Mesenchymal stem cell (in vitro differentiated cells and primary cell): ENCODE results near the gene SMARCC2.

Experiments used
- DNase-seq: peaks from one replicate; pipeline ENCODE4 v3.0.0-alpha.2; 2013
- H2AFZ ChIP-seq: one replicate; pipeline ENCODE4 v1.6.1; 2013; ENCODE audit warnings: low read depth, mild to moderate bottlenecking, control low read depth, inconsistent platforms, low read length, moderate library complexity
- H2AK5ac ChIP-seq: 2 replicates; pipeline ENCODE4 v1.6.1; 2013; ENCODE audit warnings: low read length, moderate library complexity, mild to moderate bottlenecking, inconsistent platforms; ENCODE audit not compliant: severe bottlenecking
- H2BK120ac ChIP-seq: one replicate; pipeline ENCODE4 v1.6.1; 2013; ENCODE audit warnings: low read depth, mild to moderate bottlenecking, inconsistent platforms, low read length, moderate library complexity
- H2BK12ac ChIP-seq, 2 experiments: one replicate each; pipeline ENCODE4 v1.6.1; 2013; ENCODE audit warnings: inconsistent platforms in 2 of 2, low read length in 2 of 2, mild to moderate bottlenecking in 2 of 2, moderate library complexity in 2 of 2, control low read depth in 1 of 2
- H2BK15ac ChIP-seq: one replicate; pipeline ENCODE4 v1.6.1; 2013; ENCODE audit warnings: mild to moderate bottlenecking, low read depth, inconsistent platforms; ENCODE audit not compliant: poor library complexity, severe bottlenecking
- H2BK5ac ChIP-seq: 2 replicates; pipeline ENCODE4 v1.6.1; 2013; ENCODE audit warnings: low read depth, mild to moderate bottlenecking, low read length, control low read depth, inconsistent platforms; ENCODE audit not compliant: poor library complexity, severe bottlenecking
- H3K14ac ChIP-seq, 2 experiments: one replicate each; pipeline ENCODE4 v1.6.1; 2013; ENCODE audit warnings: inconsistent platforms in 2 of 2, low read length in 2 of 2, control low read depth in 1 of 2, mild to moderate bottlenecking in 1 of 2, moderate library complexity in 1 of 2
- H3K18ac ChIP-seq, 2 experiments: one replicate each; pipeline ENCODE4 v1.6.1; 2013; ENCODE audit warnings: inconsistent platforms in 2 of 2, low read length in 2 of 2, control low read depth in 1 of 2, low read depth in 1 of 2, mild to moderate bottlenecking in 1 of 2
- H3K23ac ChIP-seq, 2 experiments: one replicate each; pipeline ENCODE4 v1.6.1; 2013; ENCODE audit warnings: inconsistent platforms in 2 of 2, low read length in 2 of 2, mild to moderate bottlenecking in 2 of 2, moderate library complexity in 2 of 2, control low read depth in 1 of 2
- H3K27ac ChIP-seq: 2 replicates; pipeline ENCODE4 v1.5.1; 2013; ENCODE audit warnings: mild to moderate bottlenecking, moderate library complexity, low read length, control low read depth, inconsistent platforms; ENCODE audit not compliant: poor library complexity, severe bottlenecking
- H3K27me3 ChIP-seq, 2 experiments: 2 replicates each; pipeline versions ENCODE4 v1.6.1 to v1.7.0; 2013; ENCODE audit warnings: low read length in 2 of 2, mild to moderate bottlenecking in 2 of 2, moderate library complexity in 2 of 2, control low read depth in 1 of 2, inconsistent platforms in 1 of 2; ENCODE audit not compliant: control insufficient read depth in 1 of 2, insufficient read depth in 1 of 2
- H3K36me3 ChIP-seq, 2 experiments: 2 replicates each; pipeline versions ENCODE4 v1.6.1 to v1.7.0; 2013; ENCODE audit warnings: low read length in 2 of 2, control low read depth in 1 of 2, inconsistent platforms in 1 of 2, low read depth in 1 of 2, mild to moderate bottlenecking in 1 of 2; ENCODE audit not compliant: insufficient read depth in 2 of 2, control insufficient read depth in 1 of 2
- H3K4ac ChIP-seq, 2 experiments: one replicate each; pipeline ENCODE4 v1.6.1; 2013; ENCODE audit warnings: inconsistent platforms in 2 of 2, low read length in 2 of 2, mild to moderate bottlenecking in 2 of 2, moderate library complexity in 2 of 2, control low read depth in 1 of 2, low read depth in 1 of 2
- H3K4me1 ChIP-seq: 2 replicates; pipeline ENCODE4 v1.6.1; 2013; ENCODE audit warnings: low read depth, low read length, control low read depth; ENCODE audit not compliant: control insufficient read depth, insufficient read depth
- H3K4me2 ChIP-seq: 2 replicates; pipeline ENCODE4 v1.6.1; 2013; ENCODE audit warnings: low read length, mild to moderate bottlenecking, inconsistent platforms; ENCODE audit not compliant: poor library complexity, severe bottlenecking
- H3K4me3 ChIP-seq, 2 experiments: 2 replicates each; pipeline versions ENCODE4 v1.5.1 to v1.7.0; 2013; ENCODE audit warnings: low read length in 2 of 2, mild to moderate bottlenecking in 2 of 2, control low read depth in 1 of 2, low read depth in 1 of 2; ENCODE audit not compliant: insufficient read depth in 1 of 2
- H3K79me1 ChIP-seq: replicated peaks from 2 replicates; pipeline ENCODE4 v1.6.1; 2013; ENCODE audit warnings: mild to moderate bottlenecking, control low read depth, low read length, inconsistent platforms; ENCODE audit not compliant: poor library complexity, severe bottlenecking
- H3K9ac ChIP-seq: 2 replicates; pipeline ENCODE4 v1.7.0; 2013; ENCODE audit warnings: mild to moderate bottlenecking, low read length, moderate library complexity
- H3K9me3 ChIP-seq: 2 replicates; pipeline ENCODE4 v1.7.0; 2013; ENCODE audit warnings: mild to moderate bottlenecking, low read length; ENCODE audit not compliant: control insufficient read depth
- H4K8ac ChIP-seq: one replicate; pipeline ENCODE4 v1.6.1; 2013; ENCODE audit warnings: inconsistent platforms, mild to moderate bottlenecking, low read length, moderate library complexity
- H4K91ac ChIP-seq: one replicate; pipeline ENCODE4 v1.6.1; 2013; ENCODE audit warnings: mild to moderate bottlenecking, low read length, inconsistent platforms
- WGBS: methylation state at CpG from one replicate; pipeline ENCODE4 v1.1.7; 2013; ENCODE audit warnings: mixed read lengths; 5-methylcytosine and 5-hydroxymethylcytosine counted together

Gene SMARCC2

GRCh38 chr12:56220611-56221231, 31.4 kb upstream of the SMARCC2 start:
- Histone ChIP-seq H3K23ac (peak overlapping the region in 1 of 2 experiments; percentile 21), H2AK5ac (peak overlapping the region; percentile 14), H3K18ac (peak overlapping the region; percentile 48 to 85), H2BK15ac (peak overlapping the region; percentile 63), H4K91ac (peak overlapping the region; percentile 29), H4K8ac (peak overlapping the region; percentile 21), H2BK120ac (peak overlapping the region; percentile 73), H3K4me3 (peak overlapping the region; percentile 76 to 92), H3K4ac (peak overlapping the region in 1 of 2 experiments; percentile 9), H2BK12ac (peak overlapping the region in 1 of 2 experiments; percentile 88), H3K4me1 (peaks cover 20% of the 10 kb centered on the region), H3K79me1 (peaks cover 24% of the 10 kb centered on the region), H3K4me2 (peak overlapping the region; percentile 76), H3K27ac (peak overlapping the region; percentile 95), H3K9ac (peak overlapping the region; percentile 92), H2AFZ (no peak overlapping the region), H2BK5ac (no peak overlapping the region), H3K9me3 (no peaks in the 10 kb centered on the region), H3K27me3 (no peaks in the 10 kb centered on the region), H3K14ac (no peak overlapping the region), H3K36me3 (peaks cover 10 to 12% of the 10 kb centered on the region in 2 experiments)
- DNase-seq, result peak; percentile 50
- 46% methylated on average over 8 of the region's 10 CpGs for WGBS

- Histone ChIP-seq H3K4me3 (no peak overlapping the region), H3K27me3 (no peaks in the 10 kb centered on the region), H4K91ac (no peak overlapping the region), H2BK120ac (no peak overlapping the region), H3K27ac (no peak overlapping the region), H3K9me3 (no peaks in the 10 kb centered on the region), H2BK15ac (no peak overlapping the region), H2BK5ac (no peak overlapping the region), H3K36me3 (peaks cover 16 to 19% of the 10 kb centered on the region in 2 experiments), H3K18ac (no peak overlapping the region), H3K9ac (no peak overlapping the region), H3K14ac (no peak overlapping the region), H4K8ac (no peak overlapping the region), H3K79me1 (peaks cover 20% of the 10 kb centered on the region), H3K4ac (no peak overlapping the region), H2BK12ac (no peak overlapping the region), H2AK5ac (no peak overlapping the region), H3K23ac (no peak overlapping the region), H2AFZ (no peak overlapping the region), H3K4me2 (peak overlapping the region; percentile 6), H3K4me1 (peaks cover 15% of the 10 kb centered on the region)
- 100% methylated on average over 6 of the region's 9 CpGs for WGBS
- DNase-seq, result no peak
Observed at GRCh38 chr12:56219840-56220239, 30.6 kb upstream of the SMARCC2 start.

GRCh38 chr12:56216461-56216860, 27.2 kb upstream of the SMARCC2 start:
- Histone ChIP-seq H2BK120ac (no peak overlapping the region), H4K91ac (no peak overlapping the region), H3K14ac (no peak overlapping the region), H2AK5ac (no peak overlapping the region), H2BK12ac (no peak overlapping the region), H2BK15ac (no peak overlapping the region), H2AFZ (no peak overlapping the region), H2BK5ac (no peak overlapping the region), H3K36me3 (peaks cover 48 to 50% of the 10 kb centered on the region in 2 experiments), H4K8ac (no peak overlapping the region), H3K4me3 (no peak overlapping the region), H3K4me2 (no peak overlapping the region), H3K4ac (no peak overlapping the region), H3K79me1 (peaks cover 23% of the 10 kb centered on the region), H3K9ac (no peak overlapping the region), H3K4me1 (peaks cover 3% of the 10 kb centered on the region), H3K27ac (no peak overlapping the region), H3K9me3 (no peaks in the 10 kb centered on the region), H3K23ac (no peak overlapping the region), H3K27me3 (no peaks in the 10 kb centered on the region), H3K18ac (no peak overlapping the region)
- no peak for DNase-seq
- 97% methylated on average over 3 of the region's 3 CpGs for WGBS

GRCh38 chr12:56213878-56214277, 24.6 kb upstream of the SMARCC2 start:
- WGBS, result 97% methylated on average over 5 of the region's 5 CpGs
- Histone ChIP-seq H2BK120ac (no peak overlapping the region), H3K36me3 (peaks cover 61 to 70% of the 10 kb centered on the region in 2 experiments), H2AFZ (no peak overlapping the region), H3K4me3 (no peak overlapping the region), H3K9ac (no peak overlapping the region), H3K4me2 (no peak overlapping the region), H4K91ac (no peak overlapping the region), H3K27ac (no peak overlapping the region), H3K23ac (no peak overlapping the region), H2AK5ac (no peak overlapping the region), H3K4me1 (no peaks in the 10 kb centered on the region), H3K18ac (no peak overlapping the region), H3K79me1 (peaks cover 24% of the 10 kb centered on the region), H3K27me3 (no peaks in the 10 kb centered on the region), H2BK15ac (no peak overlapping the region), H3K14ac (no peak overlapping the region), H2BK12ac (no peak overlapping the region), H2BK5ac (no peak overlapping the region), H3K4ac (no peak overlapping the region), H4K8ac (no peak overlapping the region), H3K9me3 (no peaks in the 10 kb centered on the region)
- DNase-seq, result no peak
